Trophoblast cell (in vitro differentiated cells and primary cell): Measurements from ENCODE around the gene NFX1.

Experiments used
- DNase-seq, 2 donors: peaks; one replicate each; pipeline ENCODE4 v3.0.0-alpha.2; 2016
- H2AFZ ChIP-seq: 2 replicates; pipeline ENCODE4 v1.6.1; 2013; ENCODE audit warnings: low read length, moderate library complexity, mild to moderate bottlenecking; ENCODE audit not compliant: insufficient read depth, poor library complexity
- H2AK5ac ChIP-seq: 2 replicates; pipeline ENCODE4 v1.6.1; 2013; ENCODE audit warnings: mild to moderate bottlenecking, low read length
- H2BK120ac ChIP-seq: 2 replicates; pipeline ENCODE4 v1.6.1; 2013; ENCODE audit warnings: low read length, mild to moderate bottlenecking, moderate library complexity; ENCODE audit not compliant: insufficient read depth, poor library complexity
- H2BK12ac ChIP-seq: 2 replicates; pipeline ENCODE4 v1.6.1; 2013; ENCODE audit warnings: mild to moderate bottlenecking, low read length, moderate library complexity
- H2BK5ac ChIP-seq: 2 replicates; pipeline ENCODE4 v1.6.1; 2013; ENCODE audit warnings: low read length, low read depth, moderate library complexity, mild to moderate bottlenecking; ENCODE audit not compliant: poor library complexity
- H3K14ac ChIP-seq: 2 replicates; pipeline ENCODE4 v1.6.1; 2013; ENCODE audit warnings: mild to moderate bottlenecking, low read length
- H3K18ac ChIP-seq: 2 replicates; pipeline ENCODE4 v1.6.1; 2013; ENCODE audit warnings: mild to moderate bottlenecking, low read length
- H3K23ac ChIP-seq: 2 replicates; pipeline ENCODE4 v1.6.1; 2013; ENCODE audit warnings: low read length
- H3K27ac ChIP-seq: 2 replicates; pipeline ENCODE4 v1.5.1; 2013; ENCODE audit warnings: low read depth, mild to moderate bottlenecking, inconsistent platforms, low read length, moderate library complexity
- H3K27me3 ChIP-seq: 2 replicates; pipeline ENCODE4 v1.6.1; 2013; ENCODE audit warnings: inconsistent platforms, mild to moderate bottlenecking, low read length, moderate library complexity; ENCODE audit not compliant: insufficient read depth
- H3K36me3 ChIP-seq, 2 experiments: 1 replicate in 1 of 2; 2 replicates in 1 of 2; pipeline ENCODE4 v1.6.1; 2013; ENCODE audit warnings: low read length in 2 of 2, mild to moderate bottlenecking in 2 of 2, moderate library complexity in 1 of 2; ENCODE audit not compliant: insufficient read depth in 2 of 2, control insufficient read depth in 1 of 2
- H3K4ac ChIP-seq: 2 replicates; pipeline ENCODE4 v1.6.1; 2013; ENCODE audit warnings: low read depth, mild to moderate bottlenecking, low read length, moderate library complexity
- H3K4me1 ChIP-seq, 2 experiments: 1 replicate in 1 of 2; 2 replicates in 1 of 2; pipeline ENCODE4 v1.6.1; 2013; ENCODE audit warnings: low read length in 2 of 2, mild to moderate bottlenecking in 2 of 2, moderate library complexity in 1 of 2; ENCODE audit not compliant: insufficient read depth in 2 of 2, control insufficient read depth in 1 of 2
- H3K4me2 ChIP-seq: 2 replicates; pipeline ENCODE4 v1.6.1; 2013; ENCODE audit warnings: inconsistent platforms, mild to moderate bottlenecking, low read length, moderate library complexity
- H3K4me3 ChIP-seq: 2 replicates; pipeline ENCODE4 v1.5.1; 2013; ENCODE audit warnings: mild to moderate bottlenecking, low read depth, low read length, inconsistent platforms
- H3K79me1 ChIP-seq: one replicate; pipeline ENCODE4 v1.6.1; 2013; ENCODE audit warnings: low read length
- H3K79me2 ChIP-seq: 2 replicates; pipeline ENCODE4 v1.6.1; 2013; ENCODE audit warnings: low read length, mild to moderate bottlenecking; ENCODE audit not compliant: control insufficient read depth, insufficient read depth, poor library complexity
- H3K9ac ChIP-seq: 2 replicates; pipeline ENCODE4 v1.6.1; 2013; ENCODE audit warnings: mild to moderate bottlenecking, low read length
- H3K9me3 ChIP-seq: 2 replicates; pipeline ENCODE4 v1.6.1; 2013; ENCODE audit warnings: low read depth, mild to moderate bottlenecking, control low read depth, inconsistent platforms, low read length; ENCODE audit not compliant: insufficient read depth
- H4K12ac ChIP-seq: 2 replicates; pipeline ENCODE4 v1.6.1; 2013; ENCODE audit warnings: low read depth, mild to moderate bottlenecking, low read length, moderate library complexity
- H4K8ac ChIP-seq: 2 replicates; pipeline ENCODE4 v1.6.1; 2013; ENCODE audit warnings: low read depth, mild to moderate bottlenecking, low read length, moderate library complexity
- H4K91ac ChIP-seq: one replicate; pipeline ENCODE4 v1.6.1; 2013; ENCODE audit warnings: low read depth, mild to moderate bottlenecking, low read length, moderate library complexity
- WGBS: extraction: QIAGEN DNeasy Blood & Tissue Kit; methylation state at CpG from one replicate; pipeline ENCODE4 v1.1.7; 2013; ENCODE audit warnings: missing lambda C conversion rate; ENCODE audit not compliant: insufficient read length, insufficient coverage; ENCODE audit errors: extremely low coverage; 5-methylcytosine and 5-hydroxymethylcytosine counted together

NFX1 gene

DNA sequence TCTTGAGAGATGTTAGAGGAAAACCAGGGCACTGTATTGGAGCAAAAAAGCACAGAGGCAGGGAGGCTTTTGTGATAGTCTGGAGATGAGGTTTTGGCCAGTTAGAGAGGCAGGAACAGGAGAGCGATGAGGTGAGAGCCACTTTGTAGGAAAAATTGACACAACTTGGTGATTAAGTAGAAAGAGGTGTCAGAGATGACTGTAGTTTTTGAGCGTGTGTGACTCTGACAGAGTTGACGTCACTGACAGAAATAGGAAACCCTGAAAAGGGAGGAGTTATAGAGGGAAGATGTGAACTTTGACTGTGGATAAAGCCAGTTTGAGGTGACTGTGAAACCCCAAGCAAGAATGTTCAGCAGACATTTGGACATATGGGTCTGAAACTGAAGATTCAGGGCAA lies 15.7 kb downstream of the NFX1 start:
- Histone ChIP-seq H3K27me3 (no peaks in the 10 kb centered on the region), H3K4ac (no peak overlapping the region), H2BK5ac (no peak overlapping the region), H4K8ac (no peak overlapping the region), H3K4me2 (no peak overlapping the region), H3K14ac (no peak overlapping the region), H3K36me3 (peaks cover 26 to 55% of the 10 kb centered on the region in 2 experiments), H2AK5ac (no peak overlapping the region), H2AFZ (no peak overlapping the region), H3K79me1 (no peaks in the 10 kb centered on the region), H2BK12ac (no peak overlapping the region), H3K27ac (no peak overlapping the region), H3K18ac (no peak overlapping the region), H3K9me3 (no peaks in the 10 kb centered on the region), H4K12ac (no peak overlapping the region), H3K4me1 (peaks cover 0 to 5% of the 10 kb centered on the region in 2 experiments), H4K91ac (no peak overlapping the region), H3K79me2 (no peaks in the 10 kb centered on the region), H3K23ac (no peak overlapping the region), H3K4me3 (no peak overlapping the region), H2BK120ac (no peak overlapping the region), H3K9ac (no peak overlapping the region)
- peak; percentile 48 to 65 for DNase-seq
- no CpG with 5 or more reads among the region's 3 CpGs for WGBS

DNA sequence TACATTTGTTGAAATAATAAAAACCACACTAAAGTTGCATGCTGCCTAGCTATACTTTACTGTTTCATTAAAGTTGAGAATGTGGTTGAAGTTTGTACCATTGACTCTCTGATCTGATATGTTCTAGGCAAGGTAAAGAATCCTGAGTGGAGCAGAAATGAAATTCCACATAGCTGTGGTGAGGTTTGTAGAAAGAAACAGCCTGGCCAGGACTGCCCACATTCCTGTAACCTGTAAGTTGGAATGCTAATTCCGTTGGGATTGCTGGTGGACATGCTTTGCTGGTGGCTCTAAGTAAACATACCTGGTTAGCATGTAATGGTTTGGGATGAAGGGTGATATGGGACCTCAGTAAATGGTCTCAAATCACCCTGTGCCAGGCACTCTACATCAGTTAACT lies 16.8 kb downstream of the NFX1 start:
- Histone ChIP-seq H2BK120ac (no peak overlapping the region), H3K14ac (no peak overlapping the region), H3K9ac (no peak overlapping the region), H3K4ac (no peak overlapping the region), H2BK5ac (no peak overlapping the region), H3K9me3 (no peaks in the 10 kb centered on the region), H2AFZ (no peak overlapping the region), H3K4me1 (peaks cover 0 to 5% of the 10 kb centered on the region in 2 experiments), H3K18ac (no peak overlapping the region), H4K8ac (no peak overlapping the region), H2AK5ac (no peak overlapping the region), H3K27ac (no peak overlapping the region), H2BK12ac (no peak overlapping the region), H4K12ac (no peak overlapping the region), H3K23ac (no peak overlapping the region), H3K4me3 (no peak overlapping the region), H3K27me3 (no peaks in the 10 kb centered on the region), H3K4me2 (no peak overlapping the region), H3K36me3 (peaks cover 28 to 56% of the 10 kb centered on the region in 2 experiments), H3K79me2 (no peaks in the 10 kb centered on the region), H4K91ac (no peak overlapping the region), H3K79me1 (no peaks in the 10 kb centered on the region)
- DNase-seq: peak; percentile 91 to 94
- WGBS: no CpG with 5 or more reads among the region's 1 CpG

DNA sequence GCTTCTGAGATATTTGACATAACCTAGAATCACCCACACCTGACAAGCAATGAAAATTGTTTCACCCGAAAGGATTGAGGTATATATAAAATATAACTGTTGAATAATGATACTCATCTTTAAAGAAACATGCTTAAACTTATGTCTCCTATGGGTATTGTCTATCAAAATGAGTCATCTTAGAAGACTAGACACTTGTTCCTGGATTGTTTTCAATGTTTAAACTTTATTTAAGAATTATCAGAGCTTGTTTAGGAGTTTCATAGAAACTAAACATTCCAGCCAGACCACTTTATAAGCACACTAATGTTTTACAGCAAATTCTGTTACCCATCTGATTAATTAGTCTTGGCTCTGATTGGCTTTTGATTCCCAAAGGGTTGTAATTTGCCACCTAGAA lies 19.6 kb downstream of the NFX1 start:
- peaks cover 41 to 61% of the 10 kb centered on the region in 2 experiments for H3K36me3 ChIP-seq
- H3K79me1 ChIP-seq: no peaks in the 10 kb centered on the region
- no peak overlapping the region for H2BK12ac ChIP-seq
- no peak overlapping the region for H4K8ac ChIP-seq
- H2AK5ac ChIP-seq: no peak overlapping the region
- no peak overlapping the region for H2BK120ac ChIP-seq
- H3K4me1 ChIP-seq: peaks cover 0 to 5% of the 10 kb centered on the region in 2 experiments
- no peak overlapping the region for H2BK5ac ChIP-seq
- H3K9me3 ChIP-seq: no peaks in the 10 kb centered on the region
- no peak overlapping the region for H2AFZ ChIP-seq
- H3K4me2 ChIP-seq: no peak overlapping the region
- no CpG with 5 or more reads among the region's 1 CpG for WGBS
- no peak overlapping the region for H3K9ac ChIP-seq
- no peak overlapping the region for H4K12ac ChIP-seq
- no peak overlapping the region for H3K4me3 ChIP-seq
- H4K91ac ChIP-seq: no peak overlapping the region
- no peak overlapping the region for H3K4ac ChIP-seq
- no peaks in the 10 kb centered on the region for H3K79me2 ChIP-seq
- DNase-seq: no peak
- no peak overlapping the region for H3K27ac ChIP-seq
- H3K27me3 ChIP-seq: no peaks in the 10 kb centered on the region
- no peak overlapping the region for H3K14ac ChIP-seq
- no peak overlapping the region for H3K18ac ChIP-seq
- no peak overlapping the region for H3K23ac ChIP-seq

DNA sequence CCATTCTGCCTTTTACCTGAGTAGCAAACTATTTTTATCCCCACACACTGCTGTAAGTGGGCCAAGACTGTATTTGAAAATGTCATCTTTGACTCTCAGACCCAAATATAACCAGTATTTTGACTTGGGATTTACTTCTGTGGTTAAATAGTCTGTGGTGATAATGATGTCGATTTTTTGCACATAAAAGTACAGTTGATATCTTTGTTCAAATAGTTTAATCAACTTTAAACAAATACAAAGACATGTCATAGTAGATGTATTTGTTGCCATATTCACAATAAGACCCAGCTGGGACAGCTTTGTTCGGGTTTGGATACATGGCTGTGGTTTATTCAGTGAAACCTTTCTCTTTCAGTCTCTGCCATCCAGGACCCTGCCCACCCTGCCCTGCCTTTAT lies 20.4 kb downstream of the NFX1 start:
- Histone ChIP-seq H3K14ac (no peak overlapping the region), H4K8ac (no peak overlapping the region), H3K36me3 (peaks cover 47 to 60% of the 10 kb centered on the region in 2 experiments), H3K4me2 (no peak overlapping the region), H3K4me1 (peaks cover 0 to 5% of the 10 kb centered on the region in 2 experiments), H2BK5ac (no peak overlapping the region), H3K4ac (no peak overlapping the region), H3K79me1 (no peaks in the 10 kb centered on the region), H3K4me3 (no peak overlapping the region), H4K12ac (no peak overlapping the region), H2AFZ (no peak overlapping the region), H4K91ac (no peak overlapping the region), H3K27ac (no peak overlapping the region), H3K9me3 (no peaks in the 10 kb centered on the region), H3K27me3 (no peaks in the 10 kb centered on the region), H2AK5ac (no peak overlapping the region), H3K9ac (no peak overlapping the region), H3K23ac (no peak overlapping the region), H2BK12ac (no peak overlapping the region), H2BK120ac (no peak overlapping the region), H3K79me2 (no peaks in the 10 kb centered on the region), H3K18ac (no peak overlapping the region)
- no peak for DNase-seq
- WGBS: no CpG with 5 or more reads among the region's 2 CpGs
